Right lobe of liver (tissue), 6 donors: ENCODE measurements around the gene FGF14. TPM values are rescaled to one million over a fixed set of nuclear protein-coding genes. Genes with fewer than 3 reads are reported as not detected.
A peak's percentile ranks its signal among the peaks of the same experiment; 100 is the strongest.

ENCODE experiments used
- ATAC-seq, 4 donors: fragments of 200-7000 bp; cut with Tn5 transposase; one replicate each; pipeline ENCODE4 v1.9.1; 2020; ENCODE audit warnings: mild to moderate bottlenecking in 4 of 4, moderate library complexity in 4 of 4
- DNase-seq, 3 donors: peaks; one replicate each; pipeline ENCODE4 v3.0.0-alpha.2; 2020
- H3K27ac ChIP-seq, 3 donors: fragments of 200-600 bp; one replicate each; pipeline ENCODE4 v1.8.0; 2022
- H3K27me3 ChIP-seq, 2 donors: fragments of 200-600 bp; one replicate each; pipeline ENCODE4 v1.8.0; 2022
- H3K36me3 ChIP-seq, 4 donors: fragments of 200-600 bp; sonication (generic) in 1 of 4; one replicate each; pipeline versions ENCODE4 v1.5.1 to v1.8.0; 2017 to 2022; ENCODE audit warnings: control low read depth in 1 of 4
- H3K4me1 ChIP-seq, 4 donors: fragments of 200-600 bp; sonication (generic) in 1 of 4; one replicate each; pipeline versions ENCODE4 v1.5.1 to v1.8.0; 2017 to 2022; ENCODE audit warnings: control low read depth in 1 of 4
- H3K4me3 ChIP-seq, 3 donors: fragments of 200-600 bp; one replicate each; pipeline ENCODE4 v1.8.0; 2022
- H3K9me3 ChIP-seq, 4 donors: fragments of 200-600 bp; sonication (generic) in 1 of 4; one replicate each; pipeline versions ENCODE4 v1.5.1 to v1.8.0; 2017 to 2022; ENCODE audit warnings: control low read depth in 1 of 4
- CTCF ChIP-seq, 4 donors: fragments of 200-600 bp in 3 of 4; fragments of 450-650 bp in 1 of 4; IDR thresholded peaks; one replicate each; pipeline versions ENCODE4 v1.5.1 to v1.8.0; 2016 to 2022; ENCODE audit warnings: antibody characterized with exemption in 4 of 4, mild to moderate bottlenecking in 2 of 4
- POLR2A ChIP-seq: fragments of 450-650 bp; IDR thresholded peaks from one replicate; pipeline ENCODE4 v1.6.1; 2017; ENCODE audit warnings: antibody characterized with exemption, mild to moderate bottlenecking
- WGBS: methylation state at CpG from one replicate; pipeline ENCODE4 v1.1.6; 2018; ENCODE audit warnings: low coverage, low lambda C conversion rate; ENCODE audit not compliant: insufficient coverage; ENCODE audit errors: missing lambda C conversion rate; 5-methylcytosine and 5-hydroxymethylcytosine counted together
- intact Hi-C, 2 donors: fragments of 100-400 bp; cut with DNase I; formaldehyde crosslinking; loops; one replicate each; pipeline versions ENCODE4 v1.11.2 to v1.14.1; 2022
- total RNA-seq, 6 experiments: library from RNA; depleted of rRNA in 2 of 6; stranded (reverse); fragments of >200 nt in 2 of 6; fragmentation: NEBNext Ultra II Directional in 3 of 6; extraction: Animal tissue kit (Norgen Biotek cat#: 25700) in 3 of 6; gene quantifications; one replicate each; pipeline versions ENCODE4 v1.1.0 to v1.2.4, GENCODE V29; 2016 to 2023
- donor health status: DM: no; HTN: yes; CAD: no.
- donor health status: DM: no; HTN: no; CAD: no.
- donor health status: DM: no; HTN: no; CAD: no.
- donor health status: DM: no; HTN: yes; CAD: no.
- donor health status: DM: no; HTN: yes; CAD: no.

Gene FGF14
- total RNA-seq, 6 experiments from 2014 or later: 0.42 to 6.3 (median 1.2) TPM

- 38% methylated on average over 1 of the region's 1 CpG for whole genome bisulfite sequencing
- intact Hi-C loops: no loop called here
- no peak for TF ChIP-seq CTCF (IDR thresholded peaks at IDR 0.05)
- peak; percentile 38 for TF ChIP-seq POLR2A
Measured at GRCh38 chr13:102286326-102286725, 115.5 kb downstream of the FGF14 start.

GRCh38 chr13:102280366-102280765 lies 121.5 kb downstream of the FGF14 start:
- intact Hi-C loops: no loop called here
- ATAC-seq (no peak), DNase-seq (no peak)

More at GRCh38 chr13:102286326-102286725, 115.5 kb downstream of the FGF14 start:
- ATAC-seq (peak; percentile 59 to 94 (median 82)), DNase-seq (no peak)
- peaks cover 0 to 5% (median 0%) of the 10 kb centered on the region in 4 donors for H3K4me1 ChIP-seq
- no peak overlapping the region for H3K4me3 ChIP-seq
- no peaks in the 10 kb centered on the region for H3K9me3 ChIP-seq
- no peaks in the 10 kb centered on the region for H3K36me3 ChIP-seq
- H3K27me3 ChIP-seq: no peaks in the 10 kb centered on the region
- H3K27ac ChIP-seq: peak overlapping the region in 1 of 3 donors; percentile 7

GRCh38 chr13:102277286-102277685 lies 124.6 kb downstream of the FGF14 start:
- Histone ChIP-seq H3K27me3 (no peaks in the 10 kb centered on the region), H3K27ac (no peak overlapping the region), H3K4me3 (no peak overlapping the region), H3K36me3 (no peaks in the 10 kb centered on the region), H3K9me3 (no peaks in the 10 kb centered on the region), H3K4me1 (no peaks in the 10 kb centered on the region)
- intact Hi-C loops: no loop called here
- DNase-seq (no peak), ATAC-seq (no peak)
- TF ChIP-seq CTCF (IDR thresholded peaks at IDR 0.05) (no peak), POLR2A (no peak)
- WGBS: no CpG with 5 or more reads among the region's 4 CpGs

More at GRCh38 chr13:102280366-102280765, 121.5 kb downstream of the FGF14 start:
- H3K4me1 ChIP-seq: no peaks in the 10 kb centered on the region
- no peaks in the 10 kb centered on the region for H3K27me3 ChIP-seq
- no peak overlapping the region for H3K4me3 ChIP-seq
- H3K36me3 ChIP-seq: no peaks in the 10 kb centered on the region
- no peaks in the 10 kb centered on the region for H3K9me3 ChIP-seq
- H3K27ac ChIP-seq: no peak overlapping the region
- TF ChIP-seq CTCF (IDR thresholded peaks at IDR 0.05) (no peak), POLR2A (no peak)

- ATAC-seq (no peak), DNase-seq (no peak)
- Histone ChIP-seq H3K4me3 (no peak overlapping the region), H3K36me3 (no peaks in the 10 kb centered on the region), H3K4me1 (no peaks in the 10 kb centered on the region), H3K27ac (no peak overlapping the region), H3K27me3 (no peaks in the 10 kb centered on the region), H3K9me3 (no peaks in the 10 kb centered on the region)
- 50% methylated on average over 1 of the region's 1 CpG for WGBS
- no peak for TF ChIP-seq CTCF (IDR thresholded peaks at IDR 0.05)
- TF ChIP-seq POLR2A: no peak
- intact Hi-C loops: no loop called here
Measured at GRCh38 chr13:102276404-102276803, 125.4 kb downstream of the FGF14 start.

GRCh38 chr13:102275969-102276368 lies 125.9 kb downstream of the FGF14 start:
- no peak for DNase-seq
- intact Hi-C loops: no loop called here
- no peak overlapping the region for H3K27ac ChIP-seq
- H3K4me1 ChIP-seq: no peaks in the 10 kb centered on the region
- no peaks in the 10 kb centered on the region for H3K27me3 ChIP-seq
- peak in 2 of 4 donors; percentile 21 to 57 for ATAC-seq
- WGBS: 16% methylated on average over 3 of the region's 3 CpGs
- TF ChIP-seq POLR2A: no peak
- no peak for TF ChIP-seq CTCF (IDR thresholded peaks at IDR 0.05)
- H3K4me3 ChIP-seq: no peak overlapping the region
- H3K9me3 ChIP-seq: no peaks in the 10 kb centered on the region
- H3K36me3 ChIP-seq: no peaks in the 10 kb centered on the region
